HTERT RPE-1 (cell line): Measurements from ENCODE around the gene PAOX.

Experiments
- in situ Hi-C: fragments of 300-500 bp; cut with MboI; formaldehyde crosslinking; loops from 4 replicates; pipeline ENCODE4 v1.14.3; 2020; ENCODE audit warnings: low sequenced_read_pairs

Gene PAOX

DNA sequence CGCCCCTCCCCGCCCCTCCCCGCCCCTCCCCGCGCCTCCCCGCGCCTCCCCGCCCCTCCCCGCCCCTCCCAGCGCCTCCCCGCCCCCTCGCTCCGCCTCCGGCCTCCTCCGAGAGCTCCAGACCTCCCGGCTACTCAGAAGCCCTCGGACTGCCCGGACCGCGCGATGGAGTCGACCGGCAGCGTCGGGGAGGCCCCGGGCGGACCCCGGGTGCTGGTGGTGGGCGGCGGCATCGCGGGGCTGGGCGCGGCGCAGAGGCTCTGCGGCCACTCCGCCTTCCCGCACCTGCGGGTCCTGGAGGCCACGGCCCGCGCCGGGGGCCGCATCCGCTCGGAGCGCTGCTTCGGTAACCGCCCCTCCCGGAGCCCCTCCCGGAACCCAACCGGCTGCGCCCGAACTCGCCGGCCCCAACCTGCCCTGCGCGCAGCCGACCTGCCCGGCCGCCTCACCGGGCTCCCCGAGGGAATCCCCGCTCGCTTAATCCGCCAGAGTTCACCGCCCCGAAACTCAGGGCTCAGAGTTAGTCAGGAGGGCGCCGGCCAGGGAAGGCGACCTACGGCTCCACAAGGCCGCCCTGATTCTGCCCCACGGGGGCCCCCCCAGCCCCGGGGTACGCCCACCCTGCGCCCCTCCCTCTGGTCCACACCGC lies at the start of gene PAOX:
TSS of gene PAOX (plus strand) at position 111 of the 649 bp plus-strand sequence. CDS start at position 166, 55 bp downstream.
- in situ Hi-C loops: no loop called here

- in situ Hi-C loops: no loop called here
These were observed 49.4 kb upstream of the PAOX start for GRCh38 chr10:133329491-133330202.

DNA sequence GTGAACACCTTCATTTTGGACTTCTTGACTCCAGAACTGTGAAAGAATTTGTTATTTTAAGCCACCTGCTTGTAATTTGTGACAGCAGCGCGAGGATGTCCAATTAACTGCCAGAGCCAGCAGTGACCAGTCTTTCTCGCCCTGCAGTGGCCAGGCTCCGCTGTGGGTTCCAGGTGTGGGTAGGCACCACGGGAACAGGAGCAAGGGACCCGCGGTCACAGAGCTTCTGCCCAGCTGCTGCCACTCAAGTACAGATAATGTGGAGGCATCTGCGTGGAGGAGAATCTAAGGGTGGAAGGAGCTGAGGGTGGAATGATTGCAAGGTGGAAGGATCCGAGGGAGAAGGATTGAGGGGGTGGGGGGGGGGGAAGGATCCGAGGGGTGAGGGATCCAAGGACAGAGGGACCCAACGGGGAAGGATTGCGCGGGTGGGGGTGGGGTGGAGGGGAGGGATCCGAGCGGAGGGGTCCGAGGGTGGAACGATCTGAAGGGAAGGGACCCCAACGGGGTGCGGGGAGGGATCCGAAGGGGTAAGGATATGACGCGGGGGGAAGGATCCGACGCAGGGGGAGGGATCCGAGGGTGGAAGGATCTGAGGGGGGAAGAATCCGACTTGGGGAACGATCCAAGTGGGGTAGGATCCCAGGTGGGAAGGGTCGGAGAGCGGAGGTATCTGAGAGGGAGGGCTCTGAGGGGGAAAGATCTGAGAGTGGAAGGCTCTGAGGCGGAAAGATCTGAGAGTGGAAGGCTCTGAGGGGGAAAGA lies 45.9 kb upstream of the PAOX start:
- in situ Hi-C loops: no loop called here

- in situ Hi-C loops: no loop called here
These were observed 44.4 kb upstream of the PAOX start for GRCh38 chr10:133334503-133335245.

- in situ Hi-C loops: no loop called here
These were observed 43.6 kb upstream of the PAOX start for GRCh38 chr10:133335246-133336117.

- in situ Hi-C loops: no loop called here
These were observed 42.9 kb upstream of the PAOX start for GRCh38 chr10:133336118-133336576.

- in situ Hi-C loops: no loop called here
These were observed 42.3 kb upstream of the PAOX start, which contains the start of gene CALY for GRCh38 chr10:133336577-133337369. Gene CALY, minus strand, starts transcription at chr10:133336896. Its CDS starts 7,907 bp downstream, at chr10:133328989.

DNA sequence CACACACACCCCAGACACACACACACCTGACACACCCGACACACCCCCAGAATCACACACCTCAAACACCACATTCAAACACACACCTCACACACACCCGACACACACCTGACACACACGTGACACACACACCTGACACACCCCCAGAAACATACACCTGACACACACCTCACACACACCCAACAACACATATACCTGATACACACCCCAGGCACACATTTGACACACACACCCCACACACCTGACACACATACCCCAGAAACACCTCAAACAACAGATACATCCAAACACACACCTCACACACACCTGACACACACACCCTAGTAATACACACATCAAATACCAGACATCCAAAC lies 41.7 kb upstream of the PAOX start:
- in situ Hi-C loops: no loop called here

GRCh38 chr10:133338080-133339071 lies 40.7 kb upstream of the PAOX start:
- in situ Hi-C loops: no loop called here

DNA sequence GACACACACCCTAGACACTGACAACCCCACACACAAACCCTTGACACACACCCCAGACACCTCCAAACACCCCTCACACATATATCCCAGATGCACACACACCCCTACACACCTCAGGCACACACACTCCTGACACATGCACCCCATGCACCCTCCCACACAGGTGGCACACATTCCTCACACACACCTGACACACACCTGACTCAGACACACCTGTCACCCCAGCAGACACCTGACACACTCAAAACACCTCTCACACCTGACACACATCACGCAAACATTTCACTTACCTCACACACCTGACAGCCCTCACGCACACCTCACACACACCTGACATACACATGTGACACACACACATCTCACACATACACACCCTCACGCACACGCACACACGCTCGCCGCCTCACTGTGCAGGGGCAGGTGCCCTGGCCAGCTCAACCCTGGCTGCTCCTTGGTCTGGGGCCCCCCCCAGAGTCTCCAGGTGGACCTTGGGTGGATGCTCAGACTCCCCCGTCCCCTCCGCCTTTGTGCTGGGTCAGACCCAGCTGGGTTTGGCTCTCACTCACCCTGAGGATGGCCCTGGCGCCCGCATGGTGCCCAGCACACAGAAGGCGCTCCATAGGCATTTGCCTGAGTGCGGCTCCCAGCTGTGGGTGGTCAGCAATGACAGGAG lies 39.2 kb upstream of the PAOX start:
- in situ Hi-C loops: no loop called here

DNA sequence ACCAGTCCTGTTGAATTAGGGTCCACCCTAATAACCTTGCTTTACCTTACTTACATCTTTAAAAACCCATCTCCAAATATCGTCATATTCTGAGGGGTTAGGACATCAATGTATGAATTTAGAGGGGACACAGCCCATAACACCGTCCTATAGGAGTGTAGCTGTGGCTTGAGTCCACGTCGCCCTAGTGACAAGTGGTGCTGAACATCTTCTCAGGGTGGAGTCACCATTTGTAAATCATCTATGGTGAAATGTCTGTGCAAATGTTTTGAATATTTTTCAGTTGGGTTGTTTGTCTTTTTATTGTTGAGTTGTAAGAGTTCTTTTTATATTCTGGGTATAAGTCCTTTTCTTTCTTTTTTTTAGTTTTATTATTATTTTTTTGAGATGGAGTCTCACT lies 37.1 kb upstream of the PAOX start:
- in situ Hi-C loops: no loop called here

GRCh38 chr10:133342942-133343341 lies 36.1 kb upstream of the PAOX start:
- in situ Hi-C loops: no loop called here

- in situ Hi-C loops: no loop called here
These were observed 35.5 kb upstream of the PAOX start for GRCh38 chr10:133343558-133343957.

DNA sequence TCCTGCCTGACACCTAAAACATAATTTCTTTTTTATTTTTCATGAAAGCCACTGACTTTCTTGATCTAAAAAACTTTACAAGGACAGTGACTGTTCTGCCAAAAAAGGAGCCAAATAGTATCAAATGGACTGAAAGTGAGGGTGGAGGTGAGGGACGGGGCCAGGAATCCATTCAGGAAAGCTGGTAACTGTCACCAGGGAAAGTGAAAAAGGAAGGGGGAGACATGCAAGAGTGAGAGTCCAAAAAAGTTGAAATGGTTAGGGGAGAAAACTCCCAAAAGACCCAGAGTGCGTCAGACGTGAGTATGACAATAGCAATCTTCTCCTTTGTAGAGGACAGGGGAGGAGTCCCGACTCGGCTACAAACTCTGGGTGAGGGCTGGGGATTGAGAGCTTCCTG lies 34.8 kb upstream of the PAOX start:
- in situ Hi-C loops: no loop called here

- in situ Hi-C loops: no loop called here
These were observed 32.6 kb upstream of the PAOX start for GRCh38 chr10:133346413-133346812.

GRCh38 chr10:133347710-133348517 lies 31.1 kb upstream of the PAOX start:
- in situ Hi-C loops: no loop called here

- in situ Hi-C loops: no loop called here
These were observed 29.9 kb upstream of the PAOX start for GRCh38 chr10:133349160-133349568.
